GM18505 (cell line): ENCODE data around the gene TCFL5.
"Not testable (repeated sequence)": the region's sequence is repeated elsewhere in the genome, so short reads cannot be mapped to it uniquely, and the experiment has no call there.

Experiments used
- ATAC-seq: cut with Tn5 transposase; IDR thresholded peaks from one replicate; pipeline ENCODE4 v1.9.1; 2021; ENCODE audit not compliant: unreplicated experiment
- POLR2A ChIP-seq: IDR thresholded peaks from 4 replicates; pipeline ENCODE4 v1.6.1; 2011; ENCODE audit warnings: borderline replicate concordance; ENCODE audit not compliant: insufficient read depth, insufficient read length; ENCODE audit errors: extremely low read depth

TCFL5 gene

DNA sequence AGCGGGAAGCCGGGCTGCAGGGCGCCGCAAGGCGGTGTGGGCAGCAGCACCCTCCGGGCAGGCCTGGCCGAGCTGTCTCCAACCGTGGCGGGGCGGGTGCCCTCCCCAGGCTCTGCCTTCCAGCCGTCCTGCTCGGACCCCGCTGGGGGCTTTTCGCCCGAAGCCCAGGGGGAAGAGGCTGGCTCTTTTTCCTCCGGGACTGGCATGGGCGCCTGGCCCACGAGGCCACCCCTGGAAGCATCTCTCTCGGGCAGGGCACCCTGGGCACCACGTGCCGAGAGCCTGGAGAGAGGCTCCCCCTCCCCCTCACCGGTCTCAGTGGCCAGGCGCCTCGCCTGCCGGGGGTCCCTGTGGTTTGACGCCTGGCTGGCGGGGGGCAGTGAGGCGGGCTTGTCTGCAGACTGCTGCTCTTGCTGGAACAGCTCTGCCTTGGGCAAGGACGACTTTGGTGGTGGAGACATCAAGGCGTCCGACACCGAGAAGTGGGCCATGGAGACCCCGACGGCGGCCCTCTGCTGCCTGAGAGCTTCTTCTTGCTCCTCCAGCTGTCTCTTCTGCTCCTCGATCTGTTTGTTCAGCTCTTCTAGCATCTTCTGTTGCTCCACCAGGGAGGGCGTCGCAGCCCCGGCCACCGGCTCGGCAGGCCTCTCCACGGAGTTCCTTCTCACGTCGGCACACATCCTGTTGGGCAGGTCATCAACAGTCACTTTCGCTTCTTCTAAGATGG, 19.5 kb upstream of the TCFL5 start:
- TF ChIP-seq POLR2A, result no peak
- ATAC-seq, result no peak

DNA sequence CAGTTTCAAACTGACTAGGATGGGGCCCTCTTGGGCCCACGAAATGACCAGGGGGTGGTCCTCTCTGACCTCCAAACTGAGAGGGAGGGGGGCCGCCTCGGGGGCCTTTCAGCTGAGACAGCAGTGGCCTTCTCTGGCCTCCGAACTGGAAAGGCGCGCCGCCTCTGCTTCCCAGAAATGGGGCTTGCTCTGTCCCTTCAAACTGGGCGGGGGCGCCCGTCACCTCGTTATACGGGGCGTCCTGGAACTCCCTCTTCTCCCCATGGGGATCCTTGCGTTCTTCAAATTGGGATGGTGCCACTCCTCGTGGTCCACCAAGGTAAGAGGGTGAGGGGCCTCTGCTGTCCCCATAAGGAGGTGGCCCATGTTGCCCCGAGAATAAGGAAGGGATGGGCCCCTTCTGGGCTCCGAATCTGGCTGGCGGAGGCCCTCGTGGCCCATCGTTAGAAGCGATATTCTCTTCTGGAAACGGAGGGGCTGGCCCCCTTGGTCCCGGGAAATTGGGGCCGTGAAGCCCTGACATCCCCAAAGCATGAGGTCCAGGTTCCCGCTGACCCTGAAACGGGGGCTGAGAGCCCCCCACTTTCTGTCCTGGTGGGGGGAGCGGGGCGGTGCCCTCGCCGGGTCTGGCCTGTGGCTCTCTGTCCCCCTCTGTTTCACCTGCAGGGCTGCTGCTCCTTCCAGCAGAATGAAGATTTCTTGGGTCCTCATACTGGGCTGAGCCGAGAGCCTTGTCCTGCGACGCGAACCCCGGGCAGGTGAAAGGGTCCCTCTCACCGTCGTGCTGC, 18.7 kb upstream of the TCFL5 start:
- no peak for TF ChIP-seq POLR2A

DNA sequence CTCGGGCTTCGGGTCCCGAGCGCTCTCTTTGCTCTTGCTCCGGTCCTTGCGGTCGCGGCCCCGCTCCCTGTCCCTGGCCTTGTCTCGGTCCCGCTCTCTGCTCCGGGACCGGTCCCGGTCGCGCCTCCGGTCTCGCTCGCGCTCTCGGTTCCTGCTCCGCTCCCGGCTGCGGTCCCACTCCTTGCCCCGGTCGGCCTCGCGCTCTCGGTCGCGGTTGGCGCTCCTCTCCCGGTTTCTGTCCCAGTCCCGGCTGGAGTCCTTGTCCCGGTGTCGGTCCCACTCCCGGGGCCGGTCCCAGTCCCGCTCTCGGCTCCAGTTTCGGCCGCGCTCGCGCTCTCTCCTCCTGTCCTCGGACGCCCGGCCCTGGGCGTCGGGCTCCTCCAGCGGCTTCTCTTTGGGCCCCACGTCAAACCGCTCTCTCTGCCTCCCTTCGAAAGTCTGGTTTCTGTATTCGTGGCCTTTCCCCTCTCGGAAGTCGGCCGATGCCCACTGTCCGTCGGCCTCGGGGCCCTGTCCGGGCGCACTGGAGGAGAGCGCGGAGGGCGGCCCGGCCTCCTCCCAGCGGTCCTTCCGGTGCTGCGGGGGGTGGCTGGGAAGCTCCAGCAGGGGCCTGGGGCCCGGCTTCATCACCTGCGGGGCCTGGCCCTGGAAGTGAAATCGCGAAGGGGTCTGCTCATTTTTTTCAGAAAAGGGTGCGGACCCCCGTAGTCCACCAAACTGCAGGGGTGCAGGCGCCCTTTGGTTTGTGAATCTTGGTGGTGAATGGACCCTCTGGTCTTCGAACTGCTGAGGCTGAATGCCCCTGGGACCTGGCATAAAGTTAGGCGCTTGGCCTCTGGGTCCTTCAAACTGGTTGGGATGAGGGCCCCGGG, 17.9 kb upstream of the TCFL5 start:
- no peak for ATAC-seq
- TF ChIP-seq POLR2A, result no peak

More for the DNA sequence above, 18.7 kb upstream of the TCFL5 start:
- no peak for ATAC-seq

DNA sequence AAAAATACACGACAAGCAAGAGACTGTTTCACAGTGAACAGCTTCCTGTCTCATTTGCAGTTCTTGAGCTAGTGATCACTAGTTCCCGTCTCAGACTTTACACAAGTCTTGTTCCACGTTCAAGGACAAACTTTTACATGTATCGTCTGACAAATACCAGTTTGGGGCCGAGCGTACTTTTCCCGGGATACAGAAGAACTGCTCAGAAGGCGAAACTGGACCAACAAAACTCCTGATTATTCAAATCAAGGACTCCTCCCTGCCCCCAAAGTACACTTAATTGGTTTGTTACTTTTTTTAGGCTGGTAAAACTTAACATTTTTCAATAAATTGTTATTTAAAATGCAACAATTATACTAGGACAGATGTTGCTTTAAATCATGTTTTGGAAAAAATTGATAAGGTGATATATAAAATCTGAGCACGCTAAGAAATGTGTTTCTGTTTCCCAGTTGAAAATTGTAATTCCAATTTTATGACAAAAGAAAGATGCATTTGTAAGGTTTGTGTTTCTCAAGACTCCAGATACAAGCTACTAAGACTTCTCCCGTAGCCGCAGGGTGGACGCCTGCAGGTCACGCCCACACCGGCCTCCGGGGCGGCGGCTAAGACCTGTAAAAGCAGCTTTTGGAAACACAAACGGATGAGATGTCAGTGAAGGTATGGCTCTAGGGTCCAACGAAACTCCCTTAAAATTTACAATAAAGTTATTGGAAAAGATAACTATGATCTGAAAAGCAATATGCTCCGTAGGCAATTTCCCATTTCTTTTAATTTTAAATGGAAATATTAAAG, 16.8 kb upstream of the TCFL5 start:
- no peak for TF ChIP-seq POLR2A
- ATAC-seq, result no peak

DNA sequence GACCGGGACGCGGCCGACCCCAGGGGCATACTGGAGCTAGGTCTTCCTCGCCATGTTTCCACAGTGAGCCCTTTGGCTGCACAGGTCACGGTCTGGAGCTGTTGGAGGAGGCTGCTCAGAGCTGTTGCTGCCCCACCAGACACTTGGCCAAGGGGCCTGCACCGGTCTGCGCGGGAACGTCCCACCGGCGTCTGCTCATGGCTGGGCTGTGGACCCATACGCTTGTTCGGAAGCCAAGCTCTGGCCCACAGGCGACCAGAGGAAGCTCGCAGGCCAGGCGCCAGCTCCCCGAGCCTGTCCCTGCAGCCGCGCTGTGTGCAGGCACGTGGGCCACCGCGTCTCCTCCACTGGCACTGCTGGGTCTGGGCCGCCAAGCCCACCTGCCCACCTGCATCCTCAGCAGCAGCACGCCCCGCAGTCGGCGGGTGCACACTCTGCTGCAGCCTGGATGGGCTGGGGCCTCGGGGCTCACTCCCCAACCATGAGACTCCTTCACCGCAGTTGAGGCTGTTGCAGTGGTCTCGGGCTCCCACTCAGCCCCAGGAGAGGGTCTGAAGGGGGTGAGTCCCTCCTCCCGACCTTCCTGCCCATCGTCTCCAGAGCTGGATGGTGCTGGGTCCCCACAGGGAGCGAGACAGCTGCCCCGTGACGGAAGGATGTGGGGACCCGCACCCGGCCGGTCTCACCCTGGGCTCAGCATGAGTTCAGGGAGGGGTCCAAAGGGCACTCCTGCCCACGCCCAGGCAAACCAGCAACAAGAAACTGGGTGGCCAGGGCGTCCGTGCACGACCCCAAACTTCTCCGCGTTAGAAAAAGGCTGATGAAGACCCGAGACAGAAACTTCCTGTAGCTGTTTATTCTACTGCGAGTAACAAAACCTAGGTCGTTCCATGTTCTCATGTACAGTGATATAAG, 15.5 kb upstream of the TCFL5 start:
- no peak for TF ChIP-seq POLR2A
- no peak for ATAC-seq

DNA sequence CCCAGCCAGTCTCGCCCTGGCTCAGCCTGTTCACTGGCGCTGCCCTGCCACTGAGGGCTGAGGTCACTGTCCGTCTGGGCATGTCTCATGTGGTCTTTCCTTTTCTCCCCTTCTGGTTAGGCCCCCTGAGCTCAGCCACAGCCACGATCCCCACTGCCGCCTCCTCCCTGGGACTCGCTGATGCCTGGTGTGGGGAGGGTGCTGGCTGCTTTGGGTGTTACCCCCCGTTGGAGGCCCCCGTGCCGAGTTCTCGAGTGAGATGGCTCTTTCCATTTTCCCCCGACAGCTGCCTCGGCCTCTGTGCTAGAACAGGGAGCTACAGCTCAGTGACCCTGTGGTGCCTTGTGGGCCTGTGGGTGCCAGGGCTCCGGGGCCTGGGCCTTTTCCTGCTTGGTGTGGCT, 14.9 kb upstream of the TCFL5 start:
- ATAC-seq, result no peak
- TF ChIP-seq POLR2A, result no peak

DNA sequence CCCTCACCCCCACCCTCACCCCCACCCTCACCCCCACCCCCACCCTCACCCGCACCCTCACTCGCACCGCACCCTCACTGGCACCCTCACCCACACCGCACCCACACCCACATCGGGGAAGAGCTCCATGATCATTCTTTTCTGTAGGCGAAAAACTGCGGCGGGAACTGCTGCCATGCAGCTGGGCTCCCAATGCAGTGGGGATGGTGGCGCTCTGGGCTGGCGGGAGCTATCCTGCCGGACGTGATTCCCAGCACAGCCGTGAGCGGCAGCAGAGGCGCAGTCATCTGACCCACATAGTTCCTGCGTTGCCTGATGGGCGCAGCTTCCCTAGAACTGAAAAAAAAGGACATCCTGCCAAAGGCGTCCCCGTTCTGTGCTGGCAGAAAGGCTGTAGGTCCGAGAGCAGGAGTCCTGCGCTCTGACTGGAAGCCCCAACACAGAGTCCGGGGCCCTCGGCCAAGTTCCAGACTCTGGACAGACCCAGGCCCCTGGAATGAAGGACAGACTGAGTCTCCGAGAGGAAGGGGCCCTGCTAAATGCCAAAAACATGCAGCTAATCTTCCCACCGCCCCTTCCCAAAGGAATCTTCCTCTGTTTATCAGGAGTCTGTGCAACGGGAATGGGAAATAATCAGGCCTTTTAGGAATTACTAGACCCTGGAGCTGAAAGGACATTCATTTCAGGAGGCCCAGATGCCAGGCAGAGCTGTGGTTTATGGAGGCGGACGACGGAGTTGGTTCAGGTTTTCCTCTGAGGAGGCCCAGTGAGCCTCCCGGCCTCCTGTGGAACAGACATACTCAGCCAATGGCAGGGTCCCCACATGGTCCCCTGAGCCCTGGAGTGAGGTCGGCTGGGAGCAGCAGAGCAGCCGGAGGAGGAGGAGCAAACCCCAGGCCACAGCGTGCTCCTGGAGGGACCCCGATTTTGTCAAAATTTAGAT, 14.1 kb upstream of the TCFL5 start:
- no peak for ATAC-seq
- TF ChIP-seq POLR2A, result no peak

DNA sequence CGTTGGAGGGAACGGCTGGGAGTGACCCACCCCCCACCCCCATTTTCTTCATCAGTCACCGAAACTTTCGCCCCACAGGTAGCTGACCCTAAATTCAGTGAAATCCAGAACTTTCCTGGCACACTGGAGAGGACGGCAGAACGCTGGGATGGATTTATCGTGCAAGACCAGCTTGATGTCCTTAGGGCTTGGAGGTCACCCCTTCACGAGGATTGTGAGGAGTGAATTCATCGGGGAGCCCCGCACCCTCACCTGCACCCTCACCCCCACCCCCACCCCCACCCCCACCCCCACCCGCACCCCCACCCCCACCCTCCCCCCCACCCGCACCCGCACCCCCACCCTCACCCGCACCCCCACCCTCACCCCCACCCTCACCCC, 13.3 kb upstream of the TCFL5 start:
- ATAC-seq, result no peak
- TF ChIP-seq POLR2A, result no peak

DNA sequence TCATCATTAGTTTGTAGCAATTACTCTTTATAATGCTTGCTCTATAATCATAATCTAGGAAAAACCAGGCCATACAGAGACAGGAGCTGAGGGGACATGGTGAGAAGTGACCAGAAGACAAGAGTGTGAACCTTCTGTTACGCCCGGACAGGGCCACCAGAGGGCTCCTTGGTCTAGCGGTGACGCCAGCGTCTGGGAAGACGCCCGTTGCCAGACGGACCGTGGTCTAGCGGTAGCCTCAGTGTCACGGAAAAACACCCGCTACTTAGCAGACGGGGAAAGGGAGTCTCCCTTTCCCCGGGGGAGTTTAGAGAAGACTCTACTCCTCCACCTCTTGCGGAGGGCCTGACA, 12.0 kb upstream of the TCFL5 start:
- not testable (repeated sequence) for ATAC-seq

DNA sequence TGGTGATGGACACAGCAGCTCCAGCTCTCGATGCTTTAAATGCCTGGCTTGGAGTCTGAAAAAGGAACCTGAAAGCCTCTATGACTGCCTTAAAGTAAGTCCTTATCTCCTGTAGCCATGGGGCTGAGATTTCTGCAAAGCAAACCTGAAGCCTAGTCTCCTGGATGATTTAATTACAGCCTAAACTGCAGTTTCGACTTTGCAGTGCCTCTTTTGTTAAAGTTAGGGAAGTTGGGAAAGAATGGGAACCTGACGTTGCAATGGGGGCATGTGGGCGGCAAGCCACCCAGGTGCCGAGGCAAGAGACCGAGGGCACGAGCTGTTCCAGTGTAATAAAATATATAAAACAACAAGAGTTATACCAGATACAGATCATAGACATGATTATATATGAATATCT, 11.7 kb upstream of the TCFL5 start:
- ATAC-seq, result no peak
- no peak for TF ChIP-seq POLR2A

DNA sequence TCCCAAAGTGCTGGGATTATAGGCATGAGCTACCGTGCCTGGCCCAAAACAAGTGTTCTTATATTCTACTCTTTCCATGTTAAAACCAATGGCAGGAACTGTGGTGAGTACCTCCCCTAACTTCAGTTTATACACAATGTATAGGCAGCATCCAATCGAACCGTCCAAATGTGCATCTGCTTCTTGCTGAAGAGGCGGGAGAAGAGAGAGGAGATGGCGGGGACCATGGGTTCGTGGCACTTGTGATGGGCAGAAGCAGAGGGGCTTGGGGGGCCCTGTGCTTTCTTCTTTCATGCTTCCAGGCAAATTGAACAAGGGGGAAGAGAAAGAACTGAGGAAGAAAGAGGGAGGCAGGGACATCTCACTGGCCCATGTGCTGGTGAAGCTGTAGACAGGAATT, 11.2 kb upstream of the TCFL5 start:
- no peak for ATAC-seq

More for the DNA sequence above, 11.2 kb upstream of the TCFL5 start:
- TF ChIP-seq POLR2A, result no peak
